Embryonic facial prominence (tissue), 1 donor: Measurements from ENCODE around the gene TNS1.

ENCODE experiments used
- DNase-seq: peaks from one replicate; pipeline ENCODE4 v3.0.0-alpha.2; 2016; ENCODE audit errors: extremely low spot score

Gene TNS1

DNA sequence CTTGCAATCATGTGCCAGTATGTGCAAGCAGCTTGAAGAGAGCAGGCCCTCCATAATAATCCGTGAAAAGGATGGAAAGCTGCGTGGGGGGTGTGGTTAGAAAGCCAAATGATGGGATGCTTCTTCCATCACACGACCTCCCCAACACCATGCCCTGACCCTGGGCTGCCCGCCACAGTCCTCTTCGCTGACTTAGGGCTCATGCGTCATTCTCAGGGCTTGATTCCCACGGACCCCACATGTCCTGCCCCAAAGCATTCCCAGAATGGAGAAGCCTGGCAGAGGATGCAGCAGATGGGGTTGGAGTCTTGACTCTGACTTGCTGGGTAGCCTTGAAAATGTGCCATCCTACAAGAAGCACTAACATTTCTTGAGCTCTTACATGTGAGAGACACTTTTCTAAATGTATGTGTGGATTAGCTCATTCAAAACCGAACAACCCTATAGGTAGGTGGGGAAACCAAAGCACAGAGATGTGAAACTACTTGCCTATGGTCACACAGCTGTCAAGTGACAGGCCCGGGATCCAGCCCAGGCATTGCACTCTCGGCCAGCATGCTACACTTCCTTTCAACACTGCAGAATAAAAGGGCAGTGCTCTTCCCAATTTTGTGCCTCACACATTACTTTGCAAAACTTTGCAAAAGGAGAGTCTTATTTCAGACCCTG lies 3.7 kb downstream of the TNS1 start:
- DNase-seq: no peak

DNA sequence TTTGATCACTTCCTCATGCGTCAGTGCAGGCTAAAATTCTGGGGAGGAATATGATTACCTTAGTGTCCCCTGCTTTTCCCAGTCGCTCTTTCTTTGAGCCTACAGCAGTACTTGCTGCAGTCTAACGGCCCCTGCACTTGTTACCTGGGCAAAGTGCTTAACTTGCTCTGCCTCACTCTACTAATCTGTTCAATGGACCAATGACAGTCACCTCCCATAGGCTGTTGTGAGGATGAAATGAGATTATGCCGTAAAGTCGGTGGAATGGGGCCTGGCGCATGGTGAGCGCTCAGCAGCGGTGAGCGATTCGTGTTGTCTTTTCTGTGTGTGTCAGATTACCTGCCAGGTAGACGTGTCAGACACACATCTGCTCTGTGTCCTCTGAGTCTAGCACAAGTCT lies 5.3 kb downstream of the TNS1 start:
- no peak for DNase-seq

DNA sequence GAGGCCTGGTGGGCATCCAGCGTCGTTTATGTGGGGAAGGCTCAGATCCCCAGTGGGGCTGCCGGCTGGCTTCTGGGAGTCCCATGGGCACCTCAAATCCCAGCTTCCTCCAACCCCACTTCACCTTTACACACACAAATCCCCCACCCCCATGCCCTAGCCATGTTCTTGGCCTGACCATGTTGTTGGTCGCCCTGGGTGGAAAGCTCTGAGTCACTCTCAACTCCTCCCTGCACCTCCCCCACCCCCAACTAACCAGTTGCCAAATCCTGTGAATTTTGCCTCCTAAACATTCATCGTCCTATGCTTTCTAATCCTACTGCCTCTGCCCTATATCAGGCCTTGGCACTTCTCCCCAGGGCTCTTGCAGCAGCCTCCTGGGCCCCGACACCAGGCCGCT lies 6.4 kb downstream of the TNS1 start:
- DNase-seq: no peak

DNA sequence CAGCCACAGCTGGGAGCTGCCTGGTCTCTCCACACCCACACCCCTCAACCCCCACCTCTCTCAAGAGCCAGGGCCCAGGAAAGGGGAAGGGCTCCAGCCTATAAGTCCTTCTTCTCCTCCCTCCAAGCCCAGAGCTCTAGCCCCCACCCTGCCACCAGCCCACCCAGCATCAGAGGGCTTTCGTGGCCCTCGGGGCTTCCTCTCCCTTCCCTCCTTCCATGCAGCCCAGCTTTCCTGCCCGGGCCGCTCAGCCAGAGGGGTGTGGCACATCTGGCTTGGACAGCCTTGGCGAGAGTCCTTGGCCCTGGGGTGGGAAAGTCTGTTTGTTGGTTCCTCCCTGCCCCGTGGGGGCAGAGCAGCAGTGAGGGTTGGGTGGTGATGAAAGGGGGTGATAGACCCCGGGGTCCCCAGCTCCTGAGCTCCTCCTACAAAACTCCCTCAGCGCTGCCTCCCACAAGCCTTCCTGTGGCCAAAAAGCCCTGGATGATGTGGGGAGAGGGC lies 7.0 kb downstream of the TNS1 start:
- DNase-seq: no peak

DNA sequence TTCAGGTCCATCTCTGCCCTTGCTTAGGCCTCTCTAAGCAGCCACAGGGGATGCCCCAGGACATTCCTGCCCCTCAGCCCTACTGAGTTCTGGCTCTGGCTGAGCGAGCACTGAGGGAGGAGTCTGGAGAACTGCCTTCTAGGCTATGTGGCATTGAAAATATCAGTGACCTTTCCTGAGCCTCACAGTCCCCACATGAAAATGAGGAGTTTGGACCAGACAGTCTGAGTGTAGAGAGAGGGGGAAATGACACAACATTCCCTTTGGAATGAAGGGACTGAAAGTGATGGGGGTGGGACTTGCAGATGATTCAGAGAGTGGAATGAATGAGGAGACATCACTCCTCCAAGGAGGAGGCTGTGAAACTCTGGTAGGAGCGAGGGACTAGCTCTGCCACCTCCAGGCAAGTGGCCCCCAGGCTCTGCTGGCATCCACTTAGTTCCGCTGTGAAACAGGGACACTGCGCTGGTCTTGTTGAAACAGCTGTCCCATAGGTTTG lies 8.0 kb downstream of the TNS1 start:
- DNase-seq: no peak

DNA sequence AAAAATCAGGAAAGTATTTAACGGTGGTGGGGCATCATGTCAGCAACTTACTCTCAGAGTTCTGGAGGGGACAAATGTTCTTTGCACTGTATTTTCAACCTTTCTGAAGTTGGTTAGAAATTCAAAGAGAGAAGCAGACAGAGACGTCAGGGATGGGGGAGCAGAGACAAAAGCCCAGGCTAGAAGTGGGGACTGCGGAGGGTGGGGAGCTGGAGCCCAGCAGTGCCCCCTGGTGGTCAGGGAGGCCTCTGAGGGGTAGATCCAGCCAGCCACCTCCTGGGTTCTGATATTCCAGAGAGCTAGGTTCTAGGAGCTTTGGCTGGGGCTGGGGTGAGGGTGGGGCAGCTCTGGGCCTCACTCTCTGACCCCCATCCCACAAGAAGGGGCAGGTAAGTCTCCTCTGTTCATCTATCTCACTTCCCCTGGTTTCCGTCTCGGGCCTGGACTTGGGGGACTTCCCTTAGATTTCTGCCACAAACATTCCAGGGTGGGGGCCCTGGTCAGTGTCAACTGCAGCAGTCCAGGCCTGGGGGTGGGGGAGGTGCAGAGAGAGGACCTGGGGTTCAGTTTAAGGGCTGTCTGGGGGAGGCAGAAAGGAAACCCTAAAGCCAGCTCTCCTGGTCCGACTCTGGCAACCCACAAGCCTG lies 8.9 kb downstream of the TNS1 start:
- DNase-seq: no peak

DNA sequence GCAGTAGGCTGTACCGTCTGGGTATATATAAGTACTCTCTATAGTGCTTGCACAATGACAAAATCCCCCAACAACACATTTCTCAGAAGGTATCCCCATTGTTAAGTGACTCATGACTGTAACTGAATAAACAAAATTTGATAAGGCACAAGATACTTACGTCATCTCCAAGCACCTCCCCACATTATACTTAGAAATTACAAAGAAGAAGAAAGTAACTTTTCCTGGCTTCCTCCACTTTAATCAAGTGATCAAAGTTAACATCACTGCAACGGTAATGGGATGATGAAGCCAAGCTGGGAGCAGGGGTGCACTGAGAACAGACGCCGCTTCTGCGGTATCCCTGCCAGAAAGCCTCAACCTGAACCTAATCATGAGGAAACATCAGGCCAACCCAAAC lies 9.7 kb downstream of the TNS1 start:
- no peak for DNase-seq

DNA sequence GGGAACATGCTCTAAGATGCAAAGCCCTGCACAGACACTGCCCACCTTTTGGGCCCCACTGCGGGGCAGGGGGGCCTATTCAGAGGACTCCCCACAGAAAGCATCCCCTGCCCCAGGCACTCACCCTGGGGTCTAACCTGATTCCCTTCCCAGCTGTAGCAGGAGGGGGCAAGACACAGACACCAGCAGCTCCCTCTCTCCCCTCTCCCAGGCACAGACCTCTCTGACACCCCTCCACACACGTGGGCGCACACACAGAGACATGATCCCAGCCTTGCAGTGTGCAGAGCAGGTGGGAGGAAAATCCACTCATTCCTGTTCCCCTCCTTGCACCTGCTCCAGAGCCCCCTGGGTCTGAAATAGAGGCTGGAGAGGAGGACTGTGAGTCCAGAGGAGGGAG lies 10.7 kb downstream of the TNS1 start:
- no peak for DNase-seq

DNA sequence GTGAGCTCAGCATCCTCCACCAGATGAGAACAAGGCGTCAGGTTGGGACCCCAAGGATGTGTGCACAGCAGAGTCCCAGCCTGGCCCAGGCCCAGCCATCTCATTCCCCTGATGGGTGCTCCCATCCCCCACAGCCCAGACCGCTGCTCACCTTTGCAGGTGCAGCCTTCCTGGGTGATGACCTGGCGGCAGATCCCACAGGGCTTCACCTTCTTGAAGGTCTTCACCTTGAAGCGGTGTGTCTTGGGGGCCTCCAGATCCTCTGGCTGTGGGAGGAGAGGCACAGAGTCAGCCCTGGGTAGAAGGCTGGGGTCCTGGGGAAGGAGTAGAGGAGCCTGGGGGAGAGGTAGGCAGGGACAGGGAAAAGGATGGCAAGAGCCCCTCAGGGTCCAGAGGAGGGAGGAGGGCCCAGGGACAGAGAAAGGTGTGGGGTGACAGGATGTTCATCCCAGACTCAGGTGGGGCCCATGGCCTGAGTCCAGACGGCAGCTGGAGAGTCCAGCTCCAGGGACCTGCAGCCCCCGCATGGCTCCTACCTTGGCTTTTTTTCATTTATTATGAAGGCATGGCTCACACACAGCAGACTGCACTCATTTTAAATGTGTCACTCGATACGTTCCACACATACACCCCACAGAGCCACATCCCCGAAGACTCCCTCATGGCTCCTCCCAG lies 11.9 kb downstream of the TNS1 start:
- DNase-seq: no peak

DNA sequence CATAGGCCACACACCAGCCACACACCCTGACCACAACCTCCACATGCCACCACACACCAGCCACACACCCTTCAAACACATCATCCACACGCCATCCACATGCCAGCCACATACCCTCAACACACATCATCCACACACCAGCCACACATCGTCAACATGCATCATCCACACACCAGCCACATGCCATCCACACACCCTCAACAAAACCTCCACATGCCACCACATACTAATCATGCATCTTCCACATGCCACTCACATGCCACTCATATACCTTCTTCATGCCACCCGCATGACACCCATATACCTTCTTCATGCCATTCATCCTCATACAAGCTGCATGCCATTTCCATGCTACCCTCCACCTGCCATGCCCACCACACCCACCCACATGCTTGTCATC lies 12.4 kb downstream of the TNS1 start:
- DNase-seq: no peak

DNA sequence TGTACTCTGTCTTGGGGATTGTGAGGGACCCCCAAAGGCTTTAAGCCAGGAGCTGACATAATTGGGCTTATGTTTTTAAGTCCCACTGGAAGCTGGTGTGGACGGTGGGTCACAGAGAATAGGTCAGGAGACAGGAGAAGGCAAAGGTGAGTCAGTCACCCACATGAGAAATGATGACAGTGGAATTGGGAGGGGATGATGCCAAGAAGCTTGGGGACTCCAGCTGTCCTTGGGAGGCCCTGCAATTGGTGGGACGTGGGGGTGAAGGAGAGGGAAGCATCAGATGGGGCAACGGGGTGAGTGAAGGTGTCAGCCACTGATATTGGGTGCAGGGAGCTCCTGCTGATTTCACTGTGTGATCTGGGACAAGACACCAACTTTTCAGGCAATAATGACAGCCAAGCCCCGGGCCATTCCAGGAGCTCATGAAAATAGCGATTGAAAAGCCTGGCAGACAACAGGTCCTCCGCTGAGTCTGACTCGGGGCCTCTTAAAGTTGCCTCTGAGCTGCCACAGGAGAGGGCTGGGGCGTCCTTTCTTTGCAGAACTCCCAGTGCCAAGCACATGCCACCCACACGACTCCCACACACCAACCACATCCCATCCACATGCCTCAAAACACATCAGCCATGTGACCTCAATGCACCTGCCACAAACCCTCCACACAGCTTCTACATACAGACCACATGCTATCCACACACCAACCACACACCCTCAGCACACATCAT lies 13.4 kb downstream of the TNS1 start:
- DNase-seq: no peak

DNA sequence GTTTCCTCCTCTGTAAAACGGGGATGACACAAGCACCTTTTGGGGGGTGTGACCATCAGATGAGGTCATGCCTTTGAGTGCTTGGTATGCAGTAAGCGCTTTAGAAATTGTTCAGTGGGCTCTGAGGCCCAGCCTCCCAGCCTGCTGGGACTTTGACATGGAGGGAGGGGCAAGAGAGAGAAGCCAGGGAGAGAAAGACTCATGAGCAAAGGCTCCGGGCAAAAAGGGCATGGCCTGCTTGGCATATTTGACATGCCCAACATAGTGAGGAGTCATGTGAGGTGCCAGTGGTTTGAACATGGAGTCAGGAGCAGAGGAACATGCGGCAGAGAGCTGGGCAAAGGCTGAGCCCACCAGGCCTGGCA lies 14.0 kb downstream of the TNS1 start:
- no peak for DNase-seq

DNA sequence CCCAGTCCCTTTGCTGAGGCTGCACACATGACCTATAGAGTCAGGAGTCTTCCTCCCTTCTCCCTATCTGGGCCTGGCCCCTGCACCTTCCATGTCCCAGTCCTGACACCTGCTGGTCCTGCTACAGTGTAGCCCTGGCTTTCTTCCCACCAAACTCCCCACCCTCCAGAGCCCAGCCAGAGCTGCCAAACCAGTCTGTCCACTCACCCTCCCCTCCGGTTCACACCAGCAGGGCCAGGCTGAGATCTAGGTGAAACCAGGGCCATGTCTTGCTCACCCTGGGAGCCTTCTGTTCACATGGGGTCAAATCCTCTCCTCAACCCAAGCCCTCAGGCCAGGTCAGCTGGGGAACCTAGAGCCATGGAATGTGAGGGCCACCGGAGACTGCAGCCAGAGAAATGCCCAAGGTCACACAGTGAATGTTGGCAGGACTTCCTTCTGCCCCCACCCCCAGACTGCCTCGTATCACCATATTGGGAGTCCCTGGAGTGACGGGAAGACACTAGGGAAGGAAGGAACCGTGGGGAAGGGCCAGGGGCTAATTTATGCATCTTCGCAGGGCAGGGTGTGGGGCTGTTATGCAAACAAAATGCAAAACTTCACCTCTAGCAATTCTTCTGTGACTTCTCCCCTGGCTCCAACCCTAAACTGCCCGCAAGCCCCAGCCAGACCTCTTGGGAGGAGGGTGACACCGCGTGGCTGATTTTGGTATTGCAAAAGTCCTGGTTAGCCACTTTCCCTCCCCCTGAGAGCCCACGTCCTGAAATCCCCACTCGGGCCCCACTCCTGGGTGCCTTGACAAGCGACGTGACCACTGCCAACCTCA lies 14.6 kb downstream of the TNS1 start:
- no peak for DNase-seq

DNA sequence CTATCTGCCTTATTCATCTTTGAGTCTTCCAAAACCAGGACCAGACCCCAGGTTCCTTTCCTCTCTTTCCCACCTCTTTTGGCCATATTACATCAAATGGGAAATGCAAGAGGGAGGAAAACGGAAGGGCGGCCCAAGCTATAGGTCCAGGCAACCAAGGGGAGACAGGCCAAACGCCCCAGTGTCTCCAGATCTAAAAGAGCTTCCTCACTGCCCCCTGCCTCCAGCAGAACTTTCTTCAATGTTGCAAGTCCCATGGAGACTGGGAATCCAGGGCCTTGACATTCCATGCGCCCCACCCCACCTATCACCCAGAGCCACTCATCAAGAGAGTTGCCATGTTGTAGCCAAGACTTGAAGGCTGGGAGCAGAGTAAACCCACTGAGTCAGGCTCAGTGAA lies 15.4 kb downstream of the TNS1 start:
- no peak for DNase-seq

DNA sequence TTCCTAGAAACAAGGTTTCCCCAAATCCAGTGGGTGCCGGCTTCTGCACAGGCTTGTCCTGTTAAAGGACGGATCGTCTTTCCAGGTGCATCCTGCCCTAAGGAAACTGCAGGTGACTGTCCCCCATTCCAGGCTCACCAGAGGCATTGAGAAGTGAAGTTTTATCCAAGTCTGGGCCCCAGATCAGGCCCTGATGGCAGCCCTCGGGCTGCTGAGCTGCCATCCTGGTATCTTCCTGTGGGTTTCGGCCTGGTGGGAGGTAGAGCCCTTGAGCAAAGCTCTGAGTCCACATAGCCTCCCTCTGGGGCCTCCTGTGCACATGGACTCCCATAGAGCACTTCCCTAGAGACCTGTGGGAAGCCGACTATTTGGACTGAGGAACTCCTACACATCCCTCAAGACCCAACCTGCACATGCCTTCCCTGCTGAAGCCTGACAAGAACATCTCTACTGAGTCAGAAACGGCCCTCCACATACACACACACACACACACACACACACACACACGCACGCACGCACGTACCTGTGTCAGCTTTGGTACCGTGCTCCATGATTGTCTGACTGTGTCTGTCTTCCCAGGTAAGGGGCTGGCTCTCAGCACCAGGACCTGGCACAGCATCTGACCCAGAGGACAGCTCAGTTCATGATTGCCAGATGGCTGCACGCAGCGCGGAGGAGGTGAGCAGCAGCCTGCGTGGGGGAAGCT lies 16.4 kb downstream of the TNS1 start:
- DNase-seq: no peak

DNA sequence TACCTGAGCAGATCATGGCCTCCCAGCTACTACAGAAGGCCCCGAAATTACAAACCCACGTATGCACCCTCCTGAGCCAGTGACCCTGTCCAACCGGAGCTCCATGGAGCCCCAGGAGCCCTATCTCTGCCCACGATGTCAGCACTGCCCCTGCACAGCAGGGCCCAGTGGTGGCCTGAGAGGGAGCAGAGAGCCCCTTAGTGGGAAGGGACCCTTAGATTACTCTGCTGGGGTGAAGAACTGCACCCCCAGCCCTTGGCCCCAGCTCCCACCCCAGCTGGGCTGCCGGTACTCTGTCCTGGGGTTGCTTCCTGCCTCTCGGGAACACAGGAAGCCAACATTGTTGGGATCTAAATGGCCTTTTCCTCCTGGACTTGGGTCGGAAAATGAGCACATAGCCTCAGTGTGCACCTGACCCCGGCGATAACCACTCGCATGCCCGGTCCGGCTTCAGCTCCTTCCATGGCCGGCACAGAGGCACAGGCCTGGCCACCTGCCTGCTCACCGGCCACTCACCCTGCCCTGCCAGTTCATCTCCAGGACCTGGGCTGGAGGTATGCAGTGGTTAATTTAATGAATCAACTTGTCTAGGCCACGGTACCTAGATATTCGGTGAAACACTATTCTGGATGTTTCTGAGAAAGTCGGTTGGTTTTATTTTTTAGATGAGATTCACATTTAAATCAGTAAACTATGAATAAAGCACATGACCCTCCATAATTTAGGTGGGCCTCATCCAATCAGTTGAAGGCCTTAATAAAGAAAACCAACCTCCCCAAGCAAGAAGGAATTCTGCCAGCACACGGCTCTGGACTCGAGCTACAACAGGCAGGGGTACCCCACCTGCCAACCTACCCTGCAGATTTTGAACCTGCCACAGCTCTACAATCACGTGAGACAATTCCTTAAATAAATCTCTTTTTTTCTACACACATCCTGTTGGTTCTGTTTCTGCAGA lies 19.2 kb downstream of the TNS1 start:
- DNase-seq: no peak

DNA sequence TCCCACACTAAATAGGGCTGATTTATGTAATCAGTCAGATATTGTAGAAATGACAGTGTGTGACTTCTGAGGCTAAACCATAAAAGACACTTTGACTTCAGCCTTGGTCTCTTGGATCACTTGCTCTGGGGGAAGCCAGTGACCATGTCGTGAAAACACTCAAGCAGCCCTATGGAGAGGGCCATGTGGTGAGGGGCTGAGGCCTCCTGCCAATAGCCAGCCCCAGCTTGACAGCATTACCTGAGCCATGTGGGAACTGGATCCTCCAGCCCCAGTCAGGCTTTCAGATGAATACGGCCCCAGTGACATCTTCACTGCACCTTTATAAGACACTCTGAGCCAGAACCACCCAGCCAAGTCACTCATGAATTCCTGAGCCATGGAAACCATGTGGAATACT lies 20.8 kb downstream of the TNS1 start:
- no peak for DNase-seq

DNA sequence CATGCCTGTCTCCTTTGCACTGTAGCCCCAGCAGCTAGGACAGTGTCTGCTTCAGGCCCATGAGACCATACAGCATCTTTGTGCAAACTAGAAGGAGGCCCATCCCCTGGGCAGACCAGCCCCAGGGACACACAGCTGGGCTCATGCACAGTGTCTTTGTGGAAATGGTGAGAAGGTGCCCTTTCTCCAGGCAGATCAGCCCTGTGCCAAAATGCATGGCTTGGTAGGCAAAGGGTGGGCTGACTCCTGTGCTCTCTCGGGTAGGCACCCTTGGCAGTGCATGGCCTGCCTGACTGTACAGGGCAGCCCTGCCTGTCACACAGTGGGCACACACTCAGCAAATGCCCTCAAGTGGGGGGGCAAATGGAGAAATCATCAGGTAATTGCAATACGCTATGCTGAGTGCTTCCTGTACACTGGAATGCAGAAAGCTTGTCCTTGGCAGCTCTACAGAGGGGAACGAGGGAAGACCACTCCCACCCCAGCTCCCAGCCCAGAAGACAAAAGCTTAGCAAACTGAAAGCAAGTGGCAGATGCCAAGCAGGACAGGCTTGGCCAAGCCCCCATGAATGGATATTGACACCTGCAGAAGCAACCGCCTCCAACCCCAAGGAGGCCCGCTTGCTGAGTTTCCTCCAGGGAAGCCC lies 21.6 kb downstream of the TNS1 start:
- DNase-seq: no peak

DNA sequence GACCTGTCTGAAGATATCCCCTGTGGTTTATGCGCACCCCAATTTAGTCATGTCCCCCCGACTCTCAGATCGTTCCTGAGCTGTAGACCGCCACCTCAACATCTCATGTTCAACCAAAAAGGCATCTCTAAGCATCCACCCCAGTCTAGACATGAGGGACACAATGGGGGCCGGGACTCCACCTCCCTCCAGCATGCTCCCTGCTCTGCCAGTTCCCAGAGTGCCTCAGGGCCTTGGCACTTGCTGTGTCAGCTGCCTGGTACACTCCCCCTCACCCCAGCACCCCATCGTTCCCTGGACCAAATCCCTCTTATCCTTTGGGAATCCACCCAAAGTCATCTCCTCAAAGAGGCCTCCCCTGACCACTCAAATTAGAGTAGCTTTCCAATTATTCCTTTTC lies 22.2 kb downstream of the TNS1 start:
- DNase-seq: no peak
